ENCODE data around the gene BEND3. TPM values are rescaled to one million over a fixed set of nuclear protein-coding genes. Genes with fewer than 3 reads are reported as not detected.

BEND3 gene
- total and polyA plus RNA-seq, 10 of the 15 experiments (the other 5 are each of a cell fraction or from before 2014, with no cell fraction given), result 1.1 to 9.0 (median 3.6) TPM

GRCh38 chr6:107156617-107157016 is 41.3 kb upstream of the BEND3 start:
- Histone ChIP-seq H3K27ac (ENCODE audit: control insufficient read depth, insufficient read depth) (no peak overlapping the region), H2AFZ (ENCODE audit: control insufficient read depth, low read depth, low read length) (no peak overlapping the region), H3K27me3 (replicated peaks in 1 of 2; ENCODE audit: control insufficient read depth in 2 of 2, insufficient read depth in 2 of 2, low read length in 1 of 2) (no peaks in the 10 kb centered on the region), H4K20me1 (ENCODE audit: control insufficient read depth, insufficient read depth) (no peaks in the 10 kb centered on the region), H3K4me2 (ENCODE audit: control insufficient read depth, insufficient read depth) (no peak overlapping the region), H3K9me3 (replicated peaks; ENCODE audit: control insufficient read depth, insufficient read depth, low read length) (no peaks in the 10 kb centered on the region), H3K79me2 (ENCODE audit: control insufficient read depth, insufficient read depth, low read length) (no peaks in the 10 kb centered on the region), H3K36me3 (ENCODE audit: control insufficient read depth in 2 of 2, insufficient read depth in 2 of 2, low read length in 1 of 2) (no peaks in the 10 kb centered on the region), H3K4me1 (ENCODE audit: control insufficient read depth, insufficient read depth, low read length) (0 out of 2 replicates have a peak, but pooled peaks cover 7% of the 10 kb centered on the region), H3K4me3 (no peak overlapping the region), H3K9ac (ENCODE audit: control insufficient read depth, insufficient read depth, low read length) (no peak overlapping the region)
- ATAC-seq, result no peak
- FAIRE-seq, result no peak
- in situ Hi-C loops (cut with MboI) (no loop called here), intact Hi-C loops (cut with micrococcal nuclease; ENCODE audit: unreplicated experiment) (no loop called here)
- CTCF ChIA-PET, result interaction anchor here (0.6 kb wide), 1 partner anchor 518 kb away, joined by 3 read pairs; no protein-coding TSS in a partner anchor
- 95% methylated on average over 2 of the region's 2 CpGs for WGBS (ENCODE audit: insufficient coverage, insufficient replicate concordance, low lambda C conversion rate, missing lambda C conversion rate)
- TF ChIP-seq SREBF1 (IDR thresholded peaks at IDR 0.05; ENCODE audit: low read length) (no peak), BACH1 (IDR thresholded peaks at IDR 0.05; ENCODE audit: borderline replicate concordance) (no peak)
- TF ChIP-seq, protein P1, sequence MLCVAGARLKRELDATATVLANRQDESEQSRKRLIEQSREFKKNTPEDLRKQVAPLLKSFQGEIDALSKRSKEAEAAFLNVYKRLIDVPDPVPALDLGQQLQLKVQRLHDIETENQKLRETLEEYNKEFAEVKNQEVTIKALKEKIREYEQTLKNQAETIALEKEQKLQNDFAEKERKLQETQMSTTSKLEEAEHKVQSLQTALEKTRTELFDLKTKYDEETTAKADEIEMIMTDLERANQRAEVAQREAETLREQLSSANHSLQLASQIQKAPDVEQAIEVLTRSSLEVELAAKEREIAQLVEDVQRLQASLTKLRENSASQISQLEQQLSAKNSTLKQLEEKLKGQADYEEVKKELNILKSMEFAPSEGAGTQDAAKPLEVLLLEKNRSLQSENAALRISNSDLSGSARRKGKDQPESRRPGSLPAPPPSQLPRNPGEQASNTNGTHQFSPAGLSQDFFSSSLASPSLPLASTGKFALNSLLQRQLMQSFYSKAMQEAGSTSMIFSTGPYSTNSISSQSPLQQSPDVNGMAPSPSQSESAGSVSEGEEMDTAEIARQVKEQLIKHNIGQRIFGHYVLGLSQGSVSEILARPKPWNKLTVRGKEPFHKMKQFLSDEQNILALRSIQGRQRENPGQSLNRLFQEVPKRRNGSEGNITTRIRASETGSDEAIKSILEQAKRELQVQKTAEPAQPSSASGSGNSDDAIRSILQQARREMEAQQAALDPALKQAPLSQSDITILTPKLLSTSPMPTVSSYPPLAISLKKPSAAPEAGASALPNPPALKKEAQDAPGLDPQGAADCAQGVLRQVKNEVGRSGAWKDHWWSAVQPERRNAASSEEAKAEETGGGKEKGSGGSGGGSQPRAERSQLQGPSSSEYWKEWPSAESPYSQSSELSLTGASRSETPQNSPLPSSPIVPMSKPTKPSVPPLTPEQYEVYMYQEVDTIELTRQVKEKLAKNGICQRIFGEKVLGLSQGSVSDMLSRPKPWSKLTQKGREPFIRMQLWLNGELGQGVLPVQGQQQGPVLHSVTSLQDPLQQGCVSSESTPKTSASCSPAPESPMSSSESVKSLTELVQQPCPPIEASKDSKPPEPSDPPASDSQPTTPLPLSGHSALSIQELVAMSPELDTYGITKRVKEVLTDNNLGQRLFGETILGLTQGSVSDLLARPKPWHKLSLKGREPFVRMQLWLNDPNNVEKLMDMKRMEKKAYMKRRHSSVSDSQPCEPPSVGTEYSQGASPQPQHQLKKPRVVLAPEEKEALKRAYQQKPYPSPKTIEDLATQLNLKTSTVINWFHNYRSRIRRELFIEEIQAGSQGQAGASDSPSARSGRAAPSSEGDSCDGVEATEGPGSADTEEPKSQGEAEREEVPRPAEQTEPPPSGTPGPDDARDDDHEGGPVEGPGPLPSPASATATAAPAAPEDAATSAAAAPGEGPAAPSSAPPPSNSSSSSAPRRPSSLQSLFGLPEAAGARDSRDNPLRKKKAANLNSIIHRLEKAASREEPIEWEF (IDR thresholded peaks at IDR 0.05; ENCODE audit: insufficient replicate concordance, low read depth, low read length), result no peak
- BruUV-seq (replicated peaks), result no TSS peak
- RAD21 ChIA-PET (ENCODE audit: unreplicated experiment), result no interaction called here
- POLR2A ChIA-PET, result interaction anchor here (0.6 kb wide), 1 partner anchor 235 kb away, joined by 7 read pairs; no protein-coding TSS in a partner anchor
- SMC1A ChIA-PET (ENCODE audit: uncharacterized antibody, unreplicated experiment), result no interaction called here
- DNase-seq (ENCODE audit: low read depth, low spot score), result no peak

All from GM12878 (cell line).